OCI-LY1 (cell line): Measurements from ENCODE around the gene CDH20.

ENCODE experiments used
- H2AFZ ChIP-seq: fragments of 200-600 bp; sonication (generic), shearing (Covaris generic); 2 replicates; pipeline ENCODE4 v1.6.0; 2014; ENCODE audit warnings: antibody characterized with exemption, mild to moderate bottlenecking, low read length
- H3F3A ChIP-seq: fragments of 200-600 bp; sonication (generic), shearing (Covaris generic); 2 replicates; pipeline ENCODE4 v1.6.0; 2014; ENCODE audit warnings: mild to moderate bottlenecking, antibody characterized with exemption, low read length, moderate library complexity; ENCODE audit not compliant: insufficient read depth
- H3K27ac ChIP-seq: fragments of 200-600 bp; sonication (generic); 2 replicates; pipeline ENCODE4 v1.5.1; 2014; ENCODE audit warnings: low read length, mixed run types, mild to moderate bottlenecking, low read depth; ENCODE audit not compliant: poor library complexity, severe bottlenecking
- H3K27me3 ChIP-seq: fragments of 200-600 bp; sonication (generic); 2 replicates; pipeline ENCODE4 v1.6.0; 2014; ENCODE audit warnings: antibody characterized with exemption, mild to moderate bottlenecking, low read length, moderate library complexity; ENCODE audit not compliant: insufficient read depth
- H3K36me3 ChIP-seq: fragments of 200-600 bp; sonication (generic); 2 replicates; pipeline ENCODE4 v1.6.1; 2014; ENCODE audit warnings: mild to moderate bottlenecking, antibody characterized with exemption, low read length, moderate library complexity, mixed read lengths; ENCODE audit not compliant: insufficient read depth
- H3K4me1 ChIP-seq: fragments of 200-600 bp; sonication (generic); 2 replicates; pipeline ENCODE4 v1.5.1; 2014; ENCODE audit warnings: mild to moderate bottlenecking, low read length, moderate library complexity; ENCODE audit not compliant: insufficient read depth, severe bottlenecking
- H3K4me2 ChIP-seq: fragments of 200-600 bp; sonication (generic), shearing (Covaris generic); 2 replicates; pipeline ENCODE4 v1.6.1; 2014; ENCODE audit warnings: low read length
- H3K4me3 ChIP-seq: fragments of 200-600 bp; sonication (generic); 2 replicates; pipeline ENCODE4 v1.5.1; 2014; ENCODE audit warnings: low read length, low read depth, mild to moderate bottlenecking, mixed read lengths; ENCODE audit not compliant: poor library complexity, severe bottlenecking
- H3K79me2 ChIP-seq: fragments of 200-600 bp; shearing (Covaris generic); 2 replicates; pipeline ENCODE4 v1.6.1; 2016; ENCODE audit warnings: mixed run types, low read length, mixed read lengths; ENCODE audit not compliant: insufficient read depth
- H3K9ac ChIP-seq: fragments of 200-600 bp; sonication (generic), shearing (Covaris generic); 2 replicates; pipeline ENCODE4 v1.6.1; 2014; ENCODE audit warnings: mild to moderate bottlenecking, low read length, mixed read lengths
- H3K9me2 ChIP-seq: fragments of 200-600 bp; sonication (generic), shearing (Covaris generic); 2 replicates; pipeline ENCODE4 v1.6.1; 2014; ENCODE audit warnings: low read depth, mild to moderate bottlenecking, low read length, mixed read lengths
- H3K9me3 ChIP-seq: fragments of 200-600 bp; shearing (Covaris generic); 2 replicates; pipeline ENCODE4 v1.6.1; 2014; ENCODE audit warnings: low read length, mixed read lengths
- H4K20me1 ChIP-seq: fragments of 200-600 bp; sonication (generic), shearing (Covaris generic); 2 replicates; pipeline ENCODE4 v1.6.0; 2016; ENCODE audit warnings: mild to moderate bottlenecking, low read length; ENCODE audit not compliant: insufficient read depth
- EZH2 ChIP-seq: fragments of 200-600 bp; sonication (generic), shearing (Covaris generic); IDR thresholded peaks from 2 replicates; pipeline ENCODE4 v1.8.0; 2017; ENCODE audit warnings: borderline replicate concordance, mixed run types, mild to moderate bottlenecking, antibody characterized with exemption, low read length, moderate library complexity, mixed read lengths
- TF ChIP-seq, protein P1 (sequence below): fragments of 200-600 bp; sonication (generic), shearing (Covaris generic); IDR thresholded peaks from 2 replicates; pipeline ENCODE4 v1.5.1; 2017; ENCODE audit warnings: mild to moderate bottlenecking, antibody characterized with exemption, low read length, moderate library complexity, mixed read lengths

Gene CDH20

DNA sequence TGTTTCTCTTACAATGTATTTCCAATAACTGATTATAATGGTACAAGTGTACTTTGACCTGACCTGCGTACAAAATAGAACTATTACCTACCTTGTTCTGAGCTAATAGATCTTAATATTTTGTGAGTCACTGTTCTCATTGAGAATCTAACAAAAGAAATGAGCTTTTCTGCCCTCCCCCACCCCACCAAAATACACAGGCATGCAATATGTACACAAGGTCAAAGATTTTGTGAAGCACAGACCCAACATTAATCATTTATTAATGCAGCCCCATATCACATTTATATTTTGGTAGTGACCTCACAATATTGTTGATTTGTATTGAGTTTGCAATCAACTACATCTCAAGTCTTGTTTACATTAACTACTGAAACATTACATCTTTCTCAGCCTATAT lies 86.5 kb downstream of the CDH20 start:
- Histone ChIP-seq H3K4me2 (no peak overlapping the region), H3K79me2 (no peaks in the 10 kb centered on the region)
- TF ChIP-seq, protein P1, sequence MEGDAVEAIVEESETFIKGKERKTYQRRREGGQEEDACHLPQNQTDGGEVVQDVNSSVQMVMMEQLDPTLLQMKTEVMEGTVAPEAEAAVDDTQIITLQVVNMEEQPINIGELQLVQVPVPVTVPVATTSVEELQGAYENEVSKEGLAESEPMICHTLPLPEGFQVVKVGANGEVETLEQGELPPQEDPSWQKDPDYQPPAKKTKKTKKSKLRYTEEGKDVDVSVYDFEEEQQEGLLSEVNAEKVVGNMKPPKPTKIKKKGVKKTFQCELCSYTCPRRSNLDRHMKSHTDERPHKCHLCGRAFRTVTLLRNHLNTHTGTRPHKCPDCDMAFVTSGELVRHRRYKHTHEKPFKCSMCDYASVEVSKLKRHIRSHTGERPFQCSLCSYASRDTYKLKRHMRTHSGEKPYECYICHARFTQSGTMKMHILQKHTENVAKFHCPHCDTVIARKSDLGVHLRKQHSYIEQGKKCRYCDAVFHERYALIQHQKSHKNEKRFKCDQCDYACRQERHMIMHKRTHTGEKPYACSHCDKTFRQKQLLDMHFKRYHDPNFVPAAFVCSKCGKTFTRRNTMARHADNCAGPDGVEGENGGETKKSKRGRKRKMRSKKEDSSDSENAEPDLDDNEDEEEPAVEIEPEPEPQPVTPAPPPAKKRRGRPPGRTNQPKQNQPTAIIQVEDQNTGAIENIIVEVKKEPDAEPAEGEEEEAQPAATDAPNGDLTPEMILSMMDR: no peak
- no peak for TF ChIP-seq EZH2

DNA sequence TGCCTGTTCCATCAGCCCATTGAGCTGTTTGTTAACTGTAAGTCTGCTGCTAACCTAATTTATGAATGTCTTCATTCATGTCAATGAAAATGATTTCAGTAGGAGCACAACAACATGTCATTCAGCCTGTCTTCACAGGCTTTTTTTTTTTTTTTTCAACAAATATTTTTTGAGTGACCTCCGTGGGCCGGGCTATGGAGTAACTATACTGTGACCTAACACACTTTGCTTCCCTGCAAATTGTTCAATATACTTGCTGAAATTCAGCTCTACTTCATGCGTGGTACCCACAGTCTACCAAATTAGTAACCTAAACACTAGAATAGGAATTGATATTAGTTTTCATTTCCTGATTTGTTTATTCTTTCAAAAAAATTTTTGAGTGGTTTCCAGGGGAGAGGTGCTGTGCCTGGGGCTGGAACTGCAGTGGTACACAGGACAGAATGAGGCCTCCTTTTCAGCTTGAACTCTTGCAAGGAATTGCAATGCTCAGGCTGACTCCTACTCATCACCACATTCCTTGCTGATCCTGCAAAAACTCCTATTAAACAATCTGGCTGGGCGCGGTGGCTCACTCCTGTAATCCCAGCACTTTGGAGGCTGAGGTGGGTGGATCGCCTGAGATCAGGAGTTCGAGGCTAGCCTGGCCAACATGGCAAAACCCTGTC lies 87.1 kb downstream of the CDH20 start:
- no peaks in the 10 kb centered on the region for H3F3A ChIP-seq
- H3K9ac ChIP-seq: no peak overlapping the region
- no peak overlapping the region for H3K4me3 ChIP-seq
- H3K9me3 ChIP-seq: no peaks in the 10 kb centered on the region
- no peak overlapping the region for H3K4me2 ChIP-seq
- no peaks in the 10 kb centered on the region for H4K20me1 ChIP-seq
- H3K36me3 ChIP-seq: no peaks in the 10 kb centered on the region
- no peak overlapping the region for H3K27ac ChIP-seq
- no peaks in the 10 kb centered on the region for H3K27me3 ChIP-seq
- H2AFZ ChIP-seq: no peak overlapping the region
- no peaks in the 10 kb centered on the region for H3K79me2 ChIP-seq
- H3K4me1 ChIP-seq: no peaks in the 10 kb centered on the region
- no peak for TF ChIP-seq EZH2
- TF ChIP-seq, protein P1: no peak
- no peaks in the 10 kb centered on the region for H3K9me2 ChIP-seq

More for the DNA sequence above, 86.5 kb downstream of the CDH20 start:
- H3K4me1 ChIP-seq: no peaks in the 10 kb centered on the region
- H3K9me3 ChIP-seq: no peaks in the 10 kb centered on the region
- H3K4me3 ChIP-seq: no peak overlapping the region
- no peak overlapping the region for H3K9ac ChIP-seq
- H3K27ac ChIP-seq: no peak overlapping the region
- no peaks in the 10 kb centered on the region for H3K27me3 ChIP-seq
- no peaks in the 10 kb centered on the region for H3F3A ChIP-seq
- H3K9me2 ChIP-seq: no peaks in the 10 kb centered on the region
- H2AFZ ChIP-seq: no peak overlapping the region
- no peaks in the 10 kb centered on the region for H3K36me3 ChIP-seq
- H4K20me1 ChIP-seq: no peaks in the 10 kb centered on the region

DNA sequence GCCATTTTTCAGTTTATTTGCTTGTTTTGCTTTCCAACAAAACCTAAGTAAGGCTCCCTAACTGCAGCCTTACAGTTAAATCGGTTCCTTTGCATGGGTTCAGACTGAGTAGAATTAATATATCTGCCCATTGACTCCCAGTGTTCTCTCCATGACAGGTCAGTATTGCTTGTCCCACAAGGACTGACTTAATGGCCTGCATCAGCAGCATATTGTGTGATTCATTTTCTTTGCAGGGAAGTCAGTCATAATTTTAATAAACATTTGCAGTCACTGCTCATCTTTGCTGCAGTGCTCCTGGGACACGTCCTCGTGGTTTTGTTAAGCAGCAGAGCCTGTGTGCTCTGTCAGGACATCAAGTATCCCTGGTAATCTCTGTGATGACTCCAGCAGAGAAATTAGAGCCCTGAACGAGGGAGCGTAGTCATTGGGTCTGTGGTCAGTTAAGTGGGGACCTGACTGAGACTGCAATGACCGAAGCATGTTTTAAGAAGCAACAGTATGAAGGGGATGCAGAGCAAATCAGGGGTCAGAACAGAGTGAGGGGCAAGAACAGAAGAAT lies 93.3 kb downstream of the CDH20 start:
- Histone ChIP-seq H3K79me2 (no peaks in the 10 kb centered on the region), H3K27ac (no peak overlapping the region)

More for the DNA sequence above, 93.3 kb downstream of the CDH20 start:
- no peaks in the 10 kb centered on the region for H3K9me3 ChIP-seq
- no peaks in the 10 kb centered on the region for H4K20me1 ChIP-seq
- no peak overlapping the region for H3K4me3 ChIP-seq
- H3F3A ChIP-seq: no peaks in the 10 kb centered on the region
- H2AFZ ChIP-seq: no peak overlapping the region
- no peaks in the 10 kb centered on the region for H3K4me1 ChIP-seq
- no peak overlapping the region for H3K4me2 ChIP-seq
- no peak for TF ChIP-seq EZH2
- TF ChIP-seq, protein P1: no peak
- no peaks in the 10 kb centered on the region for H3K27me3 ChIP-seq
- H3K9ac ChIP-seq: no peak overlapping the region
- H3K36me3 ChIP-seq: no peaks in the 10 kb centered on the region
- H3K9me2 ChIP-seq: no peaks in the 10 kb centered on the region
